ENCODE measurements around the gene EHMT2.

EHMT2 gene

DNA sequence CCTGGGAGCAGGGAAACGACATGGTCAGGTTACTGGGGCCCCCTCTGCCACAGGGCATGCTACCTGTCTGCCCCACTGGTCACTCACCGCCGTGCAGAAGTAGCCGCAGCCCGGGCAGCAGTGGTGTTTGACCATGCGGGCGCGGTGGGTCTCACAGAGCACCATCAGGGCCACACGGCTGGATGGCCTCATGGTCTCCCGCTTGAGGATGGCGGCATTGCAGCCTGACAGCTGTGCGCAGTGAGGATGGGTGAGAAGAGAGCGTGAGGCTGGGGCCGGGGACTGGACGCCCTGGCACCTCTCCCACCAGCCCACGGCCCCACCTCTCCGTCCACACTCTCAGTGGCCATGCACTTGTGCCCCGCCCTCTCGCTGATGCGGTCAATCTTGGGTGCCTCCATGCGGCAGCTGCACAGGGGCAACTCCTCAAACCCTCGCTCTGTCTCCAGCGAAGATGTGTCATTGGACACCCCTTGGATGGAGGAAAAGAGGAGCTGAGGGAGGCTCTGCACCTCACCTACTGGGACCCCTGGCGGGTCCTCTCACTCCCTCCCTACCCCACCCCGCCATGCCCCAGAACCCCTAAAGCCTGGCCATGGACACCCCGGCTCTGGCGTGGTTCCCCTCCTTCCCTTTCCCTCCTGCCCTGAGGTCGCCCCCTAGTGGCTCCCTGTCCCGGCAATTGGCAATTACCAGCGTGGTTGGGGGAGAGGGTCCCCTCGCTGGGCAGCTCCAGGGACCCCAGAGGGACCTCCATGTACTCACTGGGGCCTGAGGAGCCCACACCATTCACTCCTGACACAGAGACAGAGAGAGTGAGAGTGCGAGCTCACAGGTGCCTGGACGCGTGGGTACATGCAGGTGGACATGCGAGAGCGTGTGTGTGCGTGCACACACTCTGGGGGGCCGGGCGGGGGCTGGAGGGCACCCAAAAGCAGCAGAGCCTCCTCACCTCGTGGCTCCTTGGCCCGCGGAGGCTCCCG lies 8.9 kb downstream of the EHMT2 start:
- peak in 1 of 2 donors; percentile 12 for DNase-seq

DNA sequence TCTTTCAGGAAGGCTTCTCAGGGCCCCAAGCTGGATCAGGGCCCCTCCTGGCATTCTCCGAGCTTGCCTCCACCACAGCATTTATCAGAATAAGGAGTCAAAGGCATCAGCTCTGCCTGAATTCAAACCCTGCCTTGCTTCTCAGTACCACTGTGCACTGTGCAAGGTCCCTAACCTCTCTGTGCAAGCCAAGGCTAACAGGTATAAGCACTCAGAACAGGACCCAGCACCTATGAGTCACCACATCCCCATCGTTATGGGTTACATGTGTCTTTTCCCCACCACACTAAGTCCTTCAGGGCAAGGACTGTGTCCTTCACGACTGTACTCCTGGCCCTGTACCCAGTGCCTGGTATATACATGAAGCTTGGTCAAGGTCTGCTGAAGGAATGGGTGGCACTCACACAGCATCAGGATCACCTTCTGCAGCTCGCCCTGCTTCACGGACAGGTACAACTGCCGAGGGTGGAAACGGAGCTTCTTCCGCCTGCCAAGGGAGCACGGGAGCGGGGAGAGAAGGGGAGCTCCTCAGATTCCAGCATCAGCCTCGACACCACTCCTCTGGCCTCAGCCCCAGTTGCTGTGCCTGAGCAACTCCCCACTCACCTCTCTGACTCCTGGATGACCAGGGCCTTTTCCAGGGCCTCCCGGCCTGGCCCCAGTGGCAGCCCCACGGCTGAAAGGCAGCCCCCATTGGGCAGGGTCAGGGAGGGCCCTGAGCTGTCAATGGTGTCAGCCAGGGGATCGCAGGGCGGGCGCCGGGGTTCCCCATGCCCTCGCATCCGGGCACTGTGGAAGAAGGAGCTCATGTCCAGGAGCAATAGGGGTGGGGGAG lies 10.1 kb downstream of the EHMT2 start:
- DNase-seq = no peak

DNA sequence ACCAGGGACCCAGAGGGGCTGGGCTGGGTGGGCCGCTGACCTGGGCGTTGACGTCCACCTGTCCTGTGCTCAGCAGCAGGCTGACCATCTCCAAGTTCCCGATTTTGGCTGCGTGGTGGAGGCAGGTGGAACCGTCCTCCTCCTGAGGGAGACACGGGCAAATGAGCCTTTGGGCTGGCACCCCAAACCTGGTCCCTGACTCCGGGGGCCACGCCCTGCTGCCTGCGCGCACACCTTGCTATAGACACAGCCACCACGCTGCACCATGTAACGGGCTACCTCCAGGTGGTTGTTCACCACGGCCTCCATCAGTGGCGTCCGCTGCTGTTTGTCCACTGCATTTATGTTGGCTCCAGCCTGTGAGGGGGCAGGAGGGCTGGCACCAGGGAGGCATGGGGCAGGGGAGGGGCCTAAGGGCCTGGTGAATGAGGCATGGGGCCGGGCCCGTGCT lies 10.9 kb downstream of the EHMT2 start:
- no peak for DNase-seq

DNA sequence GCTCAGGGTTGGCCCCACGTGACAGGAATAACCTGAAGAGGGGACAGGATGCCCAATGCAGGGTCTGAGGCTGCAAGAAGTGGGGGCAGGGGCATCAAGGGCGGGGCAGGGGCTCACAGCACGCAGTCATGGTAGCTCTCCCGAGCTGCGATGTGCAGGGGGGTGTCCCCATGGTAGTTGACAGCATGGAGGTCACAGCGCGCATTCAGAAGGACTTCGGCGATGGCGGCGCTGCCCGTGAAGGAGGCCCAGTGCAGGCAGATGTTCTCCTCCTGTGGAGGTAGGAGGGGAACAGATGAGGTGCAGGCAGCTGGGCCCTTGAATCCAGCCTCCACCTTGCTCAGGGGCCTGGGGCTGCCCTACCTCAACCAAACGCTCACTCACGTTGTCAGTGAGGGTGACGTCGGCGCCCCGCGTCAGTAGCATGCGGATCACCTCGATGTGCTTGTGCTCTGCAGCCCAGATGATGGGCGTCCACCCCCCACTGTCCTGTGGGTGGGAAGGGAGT lies 12.9 kb downstream of the EHMT2 start:
- no peak for DNase-seq

DNA sequence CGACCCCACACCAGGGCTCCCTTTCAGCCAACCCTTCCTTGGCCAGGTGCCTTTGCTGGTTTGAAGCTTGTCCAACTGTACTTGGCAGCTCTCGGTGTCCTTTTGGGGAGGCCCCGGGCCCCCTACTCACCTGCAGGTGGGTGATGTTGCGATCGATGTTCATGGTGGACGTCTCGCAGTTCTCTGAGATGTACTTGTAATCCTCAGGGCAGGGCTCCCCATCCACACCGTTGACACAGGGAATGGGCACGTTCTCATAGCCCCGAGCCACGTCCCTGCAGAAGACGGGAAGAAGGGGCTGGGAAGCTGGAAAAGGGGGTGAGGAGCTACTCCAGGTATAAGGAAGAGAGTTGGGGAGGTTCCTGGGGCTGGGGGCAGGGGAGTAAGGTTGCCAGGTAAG lies 13.8 kb downstream of the EHMT2 start:
- no peak for DNase-seq

DNA sequence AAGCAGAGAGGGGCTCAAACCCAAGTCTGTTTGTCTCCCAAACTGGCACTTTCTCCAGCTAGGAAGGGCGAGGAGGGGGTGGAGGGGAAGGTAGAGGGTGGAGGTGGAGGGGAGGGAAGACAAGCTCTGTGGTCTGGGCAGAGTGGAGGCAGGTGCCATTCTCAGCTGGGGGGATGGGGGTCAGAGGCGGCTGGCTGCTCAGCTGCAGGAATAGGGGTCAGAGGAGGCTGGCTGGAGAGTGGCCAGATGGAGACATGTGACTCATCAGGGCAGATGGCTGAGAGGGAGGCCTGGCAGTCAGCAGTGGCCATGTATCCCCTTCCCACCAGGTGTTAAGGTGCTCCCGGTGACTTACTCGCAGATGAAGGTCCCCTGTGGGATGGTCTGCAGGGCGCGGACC lies 15.2 kb downstream of the EHMT2 start:
- no peak for DNase-seq

DNA sequence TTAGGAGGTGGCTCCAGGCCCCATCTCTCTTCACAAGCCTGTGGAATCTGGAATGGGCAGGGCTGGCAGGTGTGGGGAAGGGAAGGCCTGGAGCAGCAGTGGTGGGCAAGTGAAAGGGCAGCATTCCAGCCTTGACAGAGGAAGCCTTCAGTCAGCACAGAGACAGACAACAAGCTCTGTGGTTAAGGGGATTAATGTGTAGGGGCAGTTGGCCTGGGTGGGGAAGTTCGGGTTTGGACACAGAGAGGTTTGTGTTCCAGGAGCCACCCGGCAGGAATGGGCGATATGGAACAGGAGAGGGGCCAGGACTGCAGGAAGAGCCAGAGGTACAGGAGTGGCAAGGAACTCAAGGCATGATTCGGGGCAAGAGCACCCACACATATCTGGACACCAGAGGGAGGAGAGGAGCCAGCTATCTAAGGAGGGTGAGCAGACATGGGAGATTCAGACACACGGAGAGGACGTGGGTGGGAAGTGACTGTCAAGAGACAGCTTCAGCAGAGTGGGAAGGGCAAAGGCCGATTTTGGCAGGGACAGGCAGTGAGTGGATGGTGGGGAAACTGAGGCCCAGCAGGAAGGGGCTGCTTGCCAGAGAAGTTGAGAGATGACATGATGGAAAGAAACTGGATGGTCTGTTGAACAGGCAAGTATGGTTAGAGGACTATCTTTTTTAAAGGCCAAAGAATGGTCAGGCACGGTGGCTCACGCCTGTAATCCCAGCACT lies 16.2 kb downstream of the EHMT2 start:
- DNase-seq = no peak

DNA sequence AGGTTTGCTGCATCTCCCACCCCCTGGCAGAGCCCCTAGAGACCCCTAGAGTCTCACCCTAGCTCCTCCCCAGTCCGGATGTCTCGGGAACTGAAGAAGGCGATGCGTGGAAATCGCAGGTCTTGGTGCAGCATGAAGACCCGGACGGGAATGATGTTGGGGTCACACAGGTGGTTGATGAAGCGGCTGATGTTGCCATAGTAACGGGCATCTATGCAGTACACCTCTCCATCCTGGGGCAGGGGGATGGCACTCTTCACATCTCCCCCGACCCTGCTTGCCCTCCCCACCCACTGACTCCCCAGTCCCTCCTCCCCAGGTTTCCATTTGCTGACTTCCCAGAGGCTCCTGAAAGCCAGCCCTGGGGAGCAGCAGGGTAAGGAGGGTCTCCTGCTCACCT lies 16.9 kb downstream of the EHMT2 start:
- no peak for DNase-seq

DNA sequence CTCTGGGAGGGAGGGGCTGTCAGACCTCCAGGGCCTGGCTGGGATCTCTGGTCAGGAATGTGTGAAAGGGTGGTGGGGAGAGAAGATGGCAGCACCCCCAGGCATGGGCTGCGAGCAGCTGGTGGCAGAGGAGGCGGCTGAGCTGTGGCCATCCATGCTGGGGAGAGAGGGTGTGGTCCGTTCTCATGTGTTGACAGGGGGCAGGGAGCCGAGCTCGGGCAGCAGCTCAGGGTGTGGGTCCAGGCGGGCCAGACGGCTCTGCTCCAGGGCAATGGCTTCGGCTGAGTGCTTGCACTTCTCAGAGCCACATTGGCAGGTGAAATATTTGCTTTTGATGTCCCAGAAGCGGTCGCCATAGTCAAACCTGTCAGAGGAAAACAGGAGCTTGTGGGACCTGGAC lies 17.6 kb downstream of the EHMT2 start:
- no peak for DNase-seq

DNA sequence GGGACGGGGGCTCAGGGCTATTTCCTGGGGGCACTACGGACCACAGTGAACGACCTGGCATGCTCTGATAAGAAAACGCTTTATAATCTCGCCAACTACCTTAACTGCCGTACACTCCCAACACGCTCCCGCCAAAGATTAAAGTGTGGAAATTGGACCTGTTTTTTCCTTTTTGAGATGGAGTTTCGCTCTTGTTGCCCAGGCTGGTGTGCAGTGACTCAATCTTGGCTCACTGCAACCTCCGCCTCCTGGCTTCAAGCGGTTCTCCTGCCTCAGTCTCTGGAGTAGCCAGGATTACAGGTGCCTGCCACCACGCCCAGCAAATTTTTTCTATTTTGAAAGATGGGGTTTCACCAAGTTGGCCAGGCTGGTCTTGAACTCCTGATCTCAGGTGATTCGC lies 18.4 kb downstream of the EHMT2 start:
- no peak for DNase-seq

DNA sequence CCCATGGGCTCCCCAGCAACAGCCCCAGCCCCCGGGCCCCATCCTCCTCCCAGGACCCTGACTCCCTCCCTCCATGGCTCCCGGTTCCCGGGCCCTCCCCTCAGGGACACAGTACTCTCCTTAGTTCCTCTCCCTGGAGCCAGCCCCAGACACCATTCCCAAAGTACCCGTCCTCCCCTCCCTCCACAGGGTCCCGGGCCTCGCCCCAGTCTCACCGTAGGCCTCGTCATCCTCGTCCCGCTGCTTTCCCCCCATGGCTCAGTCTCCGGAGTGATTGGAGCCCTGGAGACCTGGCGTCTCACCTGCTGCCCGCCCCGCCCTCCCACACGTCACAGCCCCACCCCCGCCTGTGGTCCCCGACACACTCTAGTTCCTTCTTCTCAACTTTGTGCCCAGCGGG lies 18.8 kb downstream of the EHMT2 start, which contains the start of gene SLC44A4:
TSS of gene SLC44A4 (minus strand) at position 272 of the 400 bp plus-strand sequence. CDS start at position 255, 17 bp downstream.
- no peak for DNase-seq

DNA sequence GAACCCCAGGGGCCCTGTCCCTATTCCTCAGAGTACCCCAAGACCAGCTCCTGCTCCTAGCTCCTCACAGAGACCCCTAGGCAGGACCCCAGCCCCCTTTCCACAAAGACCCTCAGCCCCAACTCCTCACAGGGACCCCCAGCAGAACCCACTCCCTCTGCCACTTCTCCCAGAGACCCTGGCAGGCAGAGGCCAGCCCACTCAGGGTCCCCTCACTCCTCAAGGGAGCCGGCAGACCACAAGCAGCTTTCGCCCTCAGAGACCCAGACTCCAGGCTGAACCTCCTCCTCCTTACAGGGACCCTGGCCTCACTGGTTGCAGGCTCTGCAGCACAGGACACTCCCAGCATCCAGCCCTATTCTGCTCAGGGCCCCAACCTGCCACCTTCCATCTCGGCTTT lies 19.3 kb downstream of the EHMT2 start:
- no peak for DNase-seq

DNA sequence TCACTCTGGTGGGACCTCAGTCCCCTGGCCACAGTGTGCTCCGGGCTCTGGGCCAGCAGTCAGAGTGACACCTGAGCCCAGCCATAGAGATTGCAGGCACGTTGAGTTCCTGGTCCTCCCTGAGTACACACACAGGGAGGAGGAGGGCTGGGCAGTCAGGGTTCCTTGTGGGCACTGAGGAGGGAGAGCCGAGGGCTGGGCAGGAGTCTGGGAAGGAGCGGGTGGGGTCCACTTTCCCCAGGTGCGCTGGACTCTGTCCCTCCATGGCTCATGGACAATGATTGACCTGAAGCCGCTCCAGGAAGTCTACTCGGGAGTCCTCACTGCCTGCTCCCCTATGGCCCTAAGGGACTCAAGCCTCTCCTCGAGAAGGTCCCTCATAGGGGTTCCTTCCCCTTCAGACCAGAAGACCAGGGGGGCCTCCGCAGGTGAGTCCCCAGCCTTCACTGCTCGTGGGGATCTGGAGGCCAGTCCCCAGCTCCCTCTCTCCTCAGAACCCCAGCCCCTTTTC lies 19.8 kb downstream of the EHMT2 start:
- DNase-seq = no peak

DNA sequence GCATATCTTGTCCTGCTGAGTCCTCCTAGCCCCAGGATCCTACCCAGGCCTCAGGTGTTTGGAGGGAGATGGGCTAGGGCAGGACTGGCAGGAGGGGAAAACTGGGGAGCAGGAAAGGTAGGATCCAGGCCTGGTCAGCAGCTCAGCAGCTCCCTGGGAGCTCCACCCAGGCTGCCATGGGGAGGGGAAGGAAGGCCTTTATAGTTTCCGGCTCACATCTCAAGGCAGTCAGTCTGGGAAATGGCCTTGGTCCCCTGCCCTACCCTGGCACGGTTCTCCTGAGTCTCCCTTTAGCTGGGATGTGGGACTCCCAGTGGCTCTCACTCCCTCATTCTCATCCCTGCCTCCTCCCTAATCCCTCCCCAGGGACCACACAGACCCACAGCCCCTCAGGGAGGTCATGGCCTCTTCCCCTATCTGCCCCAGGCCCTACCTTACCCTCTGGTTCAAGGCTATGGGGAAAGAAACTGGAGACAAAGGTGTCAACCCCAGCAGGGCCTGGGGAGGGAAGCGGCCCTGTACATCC lies 20.3 kb downstream of the EHMT2 start:
- DNase-seq = no peak

DNA sequence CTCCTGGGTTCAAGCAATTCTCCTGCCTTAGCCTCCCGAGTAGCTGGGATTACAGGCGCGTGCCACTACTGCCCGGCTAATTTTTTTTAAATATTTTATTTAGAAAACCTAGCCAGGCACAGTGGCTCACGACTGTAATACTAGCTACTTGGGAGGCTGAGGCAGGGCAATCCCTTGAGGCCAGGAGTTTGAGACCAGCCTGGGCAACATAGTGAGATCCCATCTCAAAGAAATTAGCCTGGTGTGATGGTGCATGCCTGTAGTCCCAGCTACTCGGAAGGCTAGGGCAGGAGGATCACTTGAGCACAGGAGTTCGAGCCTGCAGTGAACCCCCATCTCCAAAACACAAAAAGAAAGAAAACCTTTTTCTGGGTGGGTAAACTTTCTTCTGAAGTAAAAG lies 21.1 kb downstream of the EHMT2 start:
- DNase-seq = no peak

DNA sequence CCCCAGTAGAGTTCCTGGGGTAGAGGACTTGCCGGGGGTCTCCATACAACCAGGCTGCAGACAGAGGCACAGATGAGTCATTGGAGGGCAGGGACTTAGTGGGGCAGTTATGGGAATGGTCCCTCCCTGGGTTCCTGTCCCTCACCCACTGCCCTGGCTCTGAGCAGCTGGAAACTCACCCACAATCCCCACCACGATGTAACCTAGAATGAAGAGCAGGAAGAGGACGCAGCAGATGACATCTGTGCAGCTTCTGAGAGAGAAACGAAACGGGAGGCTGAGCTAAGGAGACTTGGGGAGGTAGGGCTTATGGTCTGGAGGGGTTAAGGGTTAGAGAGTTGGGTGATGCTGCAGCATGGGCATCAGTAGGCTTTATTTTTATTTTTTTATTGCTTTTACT lies 21.6 kb downstream of the EHMT2 start:
- no peak for DNase-seq

DNA sequence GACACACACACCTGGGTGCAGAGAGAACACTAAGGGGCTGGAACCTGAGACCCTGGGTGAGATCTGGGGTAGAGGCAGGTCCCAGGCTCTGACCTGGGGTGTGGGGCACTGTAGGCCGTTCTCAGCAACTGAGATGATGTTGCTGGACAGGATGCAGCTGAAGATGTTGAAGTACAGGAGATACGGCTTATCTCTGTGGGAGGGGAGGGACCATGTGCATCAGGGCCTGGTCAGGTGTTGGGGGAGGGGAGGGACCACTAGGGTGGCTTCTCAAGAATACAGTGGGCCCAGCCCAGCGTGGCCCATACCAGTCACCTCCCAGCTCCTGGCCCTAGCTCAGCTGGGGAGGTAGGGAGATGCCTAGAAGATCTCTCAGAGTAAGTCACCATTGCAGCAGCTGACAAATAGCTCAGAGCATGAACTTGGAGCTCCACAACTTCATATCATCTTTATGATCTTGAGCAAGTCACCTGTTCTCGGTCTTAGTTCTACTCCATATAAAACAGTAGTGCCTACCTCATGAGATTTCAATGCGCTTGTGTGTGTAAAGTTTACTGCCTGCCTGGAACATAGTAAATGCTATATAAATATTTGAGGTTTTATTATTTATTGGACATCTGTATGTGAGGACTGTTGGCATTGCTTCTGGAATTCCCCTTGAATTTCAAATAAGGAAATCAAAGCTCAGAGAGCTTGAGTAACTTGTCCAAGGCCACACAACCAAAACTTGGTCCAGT lies 22.5 kb downstream of the EHMT2 start:
- DNase-seq = no peak

DNA sequence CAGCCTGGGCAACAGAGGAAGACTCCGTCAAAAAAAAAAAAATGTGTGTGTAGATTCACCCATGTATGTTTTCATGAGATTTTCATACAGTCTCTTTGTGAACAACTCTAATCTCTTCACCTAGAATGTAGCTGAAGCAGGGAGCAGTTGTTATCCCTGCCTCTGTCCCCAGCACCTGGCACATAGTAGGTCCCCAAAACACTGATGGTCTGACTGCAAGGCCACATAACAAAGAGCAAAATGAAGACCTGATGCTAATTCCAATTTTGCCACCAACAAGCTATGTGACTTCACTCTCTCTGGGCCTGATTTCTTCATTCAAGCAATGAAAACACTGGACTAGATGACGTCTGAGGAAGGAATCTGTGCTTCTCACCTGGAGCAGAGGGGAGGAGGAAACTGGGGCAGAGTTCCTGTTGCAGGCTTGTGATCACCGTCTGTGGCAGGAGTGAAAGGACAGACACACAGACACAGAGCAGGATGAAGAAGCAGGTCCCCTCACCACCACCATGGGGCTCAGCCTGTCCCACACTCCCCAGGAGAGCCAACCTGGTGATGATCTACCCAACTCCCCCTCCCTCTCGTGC lies 23.3 kb downstream of the EHMT2 start:
- DNase-seq = no peak

DNA sequence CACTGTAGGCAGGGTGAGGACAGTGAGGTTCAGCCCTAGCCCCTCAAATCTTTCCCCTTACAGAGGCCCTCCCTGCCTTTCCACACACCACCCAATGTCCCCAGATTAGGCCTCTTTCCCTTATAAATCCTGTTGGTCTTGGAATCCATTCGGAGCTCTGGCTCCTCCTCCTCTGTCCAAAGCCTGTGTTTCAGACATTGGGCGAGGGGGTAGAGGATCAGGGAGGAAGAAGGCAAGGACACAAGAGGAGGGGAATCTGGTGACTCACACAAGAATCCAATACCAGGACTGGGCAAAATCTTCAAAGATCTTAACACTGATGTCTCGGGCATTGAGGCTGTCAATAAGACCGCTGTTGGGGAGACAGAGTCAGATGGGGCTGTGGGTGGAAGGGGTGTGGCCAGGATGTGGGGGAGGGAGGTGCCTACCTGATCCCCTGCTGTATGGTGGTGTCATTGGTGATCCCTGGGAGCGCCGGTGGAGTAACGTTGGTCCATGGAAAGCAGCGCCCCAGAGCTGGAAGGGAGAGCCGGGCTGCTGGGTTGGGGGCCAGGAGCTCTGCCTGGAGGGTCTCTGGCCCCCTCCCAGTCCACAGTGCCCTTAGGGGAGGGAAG lies 26.3 kb downstream of the EHMT2 start:
- DNase-seq = no peak

DNA sequence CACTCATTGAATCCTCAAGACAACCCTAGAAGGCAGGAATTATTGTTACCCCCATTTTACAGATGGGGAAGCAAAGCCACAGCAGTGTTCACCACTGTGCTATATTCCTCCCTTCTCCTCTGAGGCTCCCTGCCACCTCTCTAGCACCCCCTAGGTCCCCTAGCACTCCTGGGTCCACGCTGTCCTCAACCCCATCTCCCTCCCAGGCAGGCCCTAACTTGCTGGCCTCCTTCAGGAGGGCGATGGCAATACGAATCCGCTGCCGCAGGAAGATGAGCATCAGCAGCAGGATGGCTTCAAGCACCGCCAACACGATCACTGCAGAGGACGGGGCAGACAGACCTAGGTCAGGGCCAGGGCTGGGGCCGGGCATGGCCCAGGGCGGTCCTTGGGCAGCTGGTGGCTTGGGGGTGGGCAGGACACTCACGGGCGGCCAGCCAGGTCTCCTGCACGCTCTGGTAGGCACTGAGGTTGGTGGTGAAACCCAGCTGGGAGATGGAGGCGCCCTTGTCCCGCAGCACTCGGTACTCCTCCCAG lies 27.0 kb downstream of the EHMT2 start:
- no peak for DNase-seq
